Neuronal stem cell (in vitro differentiated cells): ENCODE measurements around the gene PLIN3.
"Not testable (repeated sequence)": the region's sequence is repeated elsewhere in the genome, so short reads cannot be mapped to it uniquely, and the experiment has no call there.

Experiments used
- DNase-seq: peaks from one replicate; pipeline ENCODE4 v3.0.0-alpha.2; 2013; ENCODE audit warnings: low spot score
- H2AFZ ChIP-seq: one replicate; pipeline ENCODE4 v1.6.1; 2013; ENCODE audit warnings: mild to moderate bottlenecking, low read length, inconsistent platforms
- H2AK5ac ChIP-seq: 2 replicates; pipeline ENCODE4 v1.6.1; 2013; ENCODE audit warnings: low read depth, mild to moderate bottlenecking, inconsistent platforms, low read length, moderate library complexity, mixed read lengths
- H2BK120ac ChIP-seq: 2 replicates; pipeline ENCODE4 v1.6.1; 2013; ENCODE audit warnings: low read depth, mild to moderate bottlenecking, inconsistent platforms, low read length, moderate library complexity, mixed read lengths
- H2BK12ac ChIP-seq: one replicate; pipeline ENCODE4 v1.6.1; 2013; ENCODE audit warnings: low read length, inconsistent platforms
- H2BK15ac ChIP-seq: 2 replicates; pipeline ENCODE4 v1.6.1; 2013; ENCODE audit warnings: mild to moderate bottlenecking, low read length, inconsistent platforms, mixed read lengths
- H2BK5ac ChIP-seq: one replicate; pipeline ENCODE4 v1.6.1; 2013; ENCODE audit warnings: inconsistent platforms, mild to moderate bottlenecking, low read length, moderate library complexity
- H3K14ac ChIP-seq: one replicate; pipeline ENCODE4 v1.6.1; 2013; ENCODE audit warnings: low read length, inconsistent platforms
- H3K18ac ChIP-seq: 2 replicates; pipeline ENCODE4 v1.6.1; 2013; ENCODE audit warnings: low read length, inconsistent platforms
- H3K23ac ChIP-seq: 2 replicates; pipeline ENCODE4 v1.6.1; 2013; ENCODE audit warnings: low read depth, mild to moderate bottlenecking, mixed read lengths, low read length, inconsistent platforms; ENCODE audit not compliant: poor library complexity
- H3K27ac ChIP-seq: replicated peaks from 3 replicates; pipeline ENCODE4 v1.5.1; 2013; ENCODE audit warnings: low read length, inconsistent platforms
- H3K27me3 ChIP-seq, 3 experiments: 2 replicates each; pipeline ENCODE4 v1.6.1; 2013; ENCODE audit warnings: low read length in 3 of 3, mild to moderate bottlenecking in 2 of 3, inconsistent platforms in 1 of 3, low read depth in 1 of 3, mixed read lengths in 1 of 3, moderate library complexity in 1 of 3; ENCODE audit not compliant: control insufficient read depth in 3 of 3, insufficient read depth in 3 of 3
- H3K36me3 ChIP-seq, 2 donors: replicated peaks in 1 of 2; 2 replicates each; pipeline ENCODE4 v1.6.1; 2013; ENCODE audit warnings: low read length in 2 of 2; ENCODE audit not compliant: control insufficient read depth in 2 of 2, insufficient read depth in 2 of 2
- H3K4ac ChIP-seq: 2 replicates; pipeline ENCODE4 v1.6.1; 2013; ENCODE audit warnings: inconsistent platforms, mild to moderate bottlenecking, low read length, moderate library complexity
- H3K4me1 ChIP-seq, 2 donors: 1 replicate in 1 of 2; 2 replicates in 1 of 2; pipeline ENCODE4 v1.6.1; 2013; ENCODE audit warnings: low read length in 2 of 2, low read depth in 1 of 2; ENCODE audit not compliant: control insufficient read depth in 2 of 2, insufficient read depth in 1 of 2
- H3K4me2 ChIP-seq: one replicate; pipeline ENCODE4 v1.6.1; 2013; ENCODE audit warnings: mild to moderate bottlenecking, low read length, inconsistent platforms; ENCODE audit not compliant: insufficient read depth, poor library complexity, severe bottlenecking
- H3K4me3 ChIP-seq, 2 donors: 2 replicates each; pipeline ENCODE4 v1.5.1; 2013; ENCODE audit warnings: low read length in 2 of 2, mild to moderate bottlenecking in 2 of 2, inconsistent platforms in 1 of 2, moderate library complexity in 1 of 2
- H3K79me1 ChIP-seq: one replicate; pipeline ENCODE4 v1.6.1; 2013; ENCODE audit warnings: low read depth, mild to moderate bottlenecking, inconsistent platforms, low read length, moderate library complexity
- H3K9ac ChIP-seq: one replicate; pipeline ENCODE4 v1.6.1; 2013; ENCODE audit warnings: mild to moderate bottlenecking, low read depth, low read length, inconsistent platforms; ENCODE audit not compliant: poor library complexity
- H3K9me3 ChIP-seq, 2 donors: replicated peaks in 1 of 2; 2 replicates each; pipeline versions ENCODE3 to v1.6.1; 2013; ENCODE audit warnings: low read length in 2 of 2, mild to moderate bottlenecking in 2 of 2, inconsistent platforms in 1 of 2, low read depth in 1 of 2, mixed read lengths in 1 of 2, moderate library complexity in 1 of 2; ENCODE audit not compliant: control insufficient read depth in 2 of 2, insufficient read depth in 1 of 2
- H4K8ac ChIP-seq: one replicate; pipeline ENCODE4 v1.6.1; 2013; ENCODE audit warnings: low read depth, mild to moderate bottlenecking, inconsistent platforms, low read length, moderate library complexity
- H4K91ac ChIP-seq: one replicate; pipeline ENCODE4 v1.6.1; 2013; ENCODE audit warnings: low read length, low read depth, mild to moderate bottlenecking, inconsistent platforms; ENCODE audit not compliant: poor library complexity
- WGBS, 2 donors: extraction: QIAGEN DNeasy Blood & Tissue Kit; methylation state at CpG; one replicate each; pipeline ENCODE4 v1.1.7; 2013; ENCODE audit warnings: missing lambda C conversion rate in 2 of 2, mixed read lengths in 1 of 2; ENCODE audit not compliant: insufficient read length in 2 of 2, insufficient replicate concordance in 1 of 2; ENCODE audit errors: extremely low coverage in 2 of 2; 5-methylcytosine and 5-hydroxymethylcytosine counted together

The PLIN3 gene

DNA sequence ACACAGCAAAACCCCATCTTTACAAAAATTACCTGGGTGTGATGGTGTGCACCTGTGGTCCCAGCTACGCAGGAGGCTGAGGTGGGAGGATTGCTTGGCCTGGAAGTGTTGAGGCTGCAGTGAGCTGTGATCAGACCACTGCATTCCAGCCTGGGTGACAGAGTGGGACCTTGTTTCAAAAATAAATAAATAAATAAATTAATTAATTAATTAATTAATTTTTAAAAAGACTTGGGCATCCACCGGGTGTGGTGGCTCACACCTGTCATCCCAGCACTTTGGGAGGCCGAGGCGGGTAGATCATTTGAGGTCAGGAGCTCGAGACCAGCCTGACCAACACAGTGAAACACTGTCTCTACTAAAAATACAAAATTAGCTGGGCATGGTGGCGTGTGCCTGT, 62.3 kb downstream of the PLIN3 start:
- H3K4me1 ChIP-seq, H3K9ac ChIP-seq: not testable (repeated sequence)

DNA sequence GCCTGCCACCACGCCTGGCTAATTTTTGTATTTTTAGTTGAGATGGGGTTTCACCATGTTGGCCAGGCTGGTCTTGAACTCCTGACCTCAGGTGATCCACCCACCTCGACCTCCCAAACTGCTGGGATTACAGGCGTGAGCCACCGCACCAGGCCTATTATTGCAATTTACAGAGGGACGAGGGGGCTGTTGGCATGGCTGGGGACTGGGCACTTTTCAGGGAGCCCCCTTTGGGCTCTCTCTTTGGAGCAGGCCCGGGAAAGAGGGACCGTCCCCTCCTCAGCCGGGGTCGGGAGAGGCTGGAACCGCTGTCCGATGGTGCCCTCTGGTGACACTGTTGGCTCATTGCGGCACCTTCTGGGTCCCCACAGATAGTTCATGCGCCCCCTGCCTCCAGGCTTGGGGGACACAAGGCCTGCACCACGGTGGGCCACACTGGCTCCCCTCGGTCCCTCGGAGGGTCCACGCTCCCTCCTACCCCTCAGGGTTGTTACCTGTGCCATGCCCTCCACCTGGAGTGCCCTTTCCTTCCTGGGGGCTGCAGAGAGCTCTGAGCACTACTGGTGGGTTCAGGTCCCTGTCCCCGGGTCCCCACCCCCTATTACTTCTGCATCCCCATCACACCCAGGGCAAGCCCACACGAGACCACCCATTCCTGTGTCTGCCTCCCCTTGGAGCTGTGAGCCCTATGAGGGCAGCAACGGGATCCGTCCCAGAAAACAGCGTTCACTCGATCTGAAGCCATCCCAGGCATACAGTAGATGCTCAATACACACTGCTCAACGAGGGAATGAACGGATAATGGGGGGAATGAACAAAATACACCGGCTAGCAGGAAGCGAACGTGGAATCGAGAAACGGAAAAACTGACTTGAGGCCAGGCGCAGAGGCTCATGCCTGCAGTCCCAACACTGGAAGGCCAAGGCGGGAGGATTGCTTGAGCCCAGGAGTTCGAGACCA, 63.5 kb downstream of the PLIN3 start:
- Histone ChIP-seq H3K27ac (no peak overlapping the region), H2AFZ (peak overlapping the region; percentile 50), H2BK5ac (no peak overlapping the region), H3K36me3 (no peaks in the 10 kb centered on the region), H3K4ac (no peak overlapping the region), H2BK15ac (peak overlapping the region; percentile 32), H4K91ac (no peak overlapping the region), H3K14ac (no peak overlapping the region), H3K4me1 (peaks cover 0 to 2% of the 10 kb centered on the region in 2 donors), H2BK120ac (no peak overlapping the region), H3K18ac (peak overlapping the region; percentile 83), H3K79me1 (no peaks in the 10 kb centered on the region), H2AK5ac (peak overlapping the region; percentile 93), H3K27me3 (no peaks in the 10 kb centered on the region), H3K9ac (no peak overlapping the region), H2BK12ac (peak overlapping the region; percentile 24), H4K8ac (no peak overlapping the region), H3K23ac (no peak overlapping the region), H3K4me3 (no peak overlapping the region), H3K9me3 (no peaks in the 10 kb centered on the region), H3K4me2 (no peak overlapping the region)
- peak; percentile 72 for DNase-seq
- no CpG with 5 or more reads among the region's 33 CpGs for WGBS, 2 donors

More for the DNA sequence above, 62.3 kb downstream of the PLIN3 start:
- not testable (repeated sequence) for H2BK12ac ChIP-seq, H3K79me1 ChIP-seq, H2BK5ac ChIP-seq, H2BK120ac ChIP-seq, H2AK5ac ChIP-seq, H3K4me3 ChIP-seq, H3K9me3 ChIP-seq, H3K27me3 ChIP-seq, H4K91ac ChIP-seq, H3K36me3 ChIP-seq, H3K18ac ChIP-seq, H3K27ac ChIP-seq, H3K4me2 ChIP-seq, H4K8ac ChIP-seq, H3K14ac ChIP-seq, H2AFZ ChIP-seq, DNase-seq, H2BK15ac ChIP-seq, H3K4ac ChIP-seq, H3K23ac ChIP-seq
- no CpG with 5 or more reads among the region's 6 CpGs for WGBS, 2 donors

DNA sequence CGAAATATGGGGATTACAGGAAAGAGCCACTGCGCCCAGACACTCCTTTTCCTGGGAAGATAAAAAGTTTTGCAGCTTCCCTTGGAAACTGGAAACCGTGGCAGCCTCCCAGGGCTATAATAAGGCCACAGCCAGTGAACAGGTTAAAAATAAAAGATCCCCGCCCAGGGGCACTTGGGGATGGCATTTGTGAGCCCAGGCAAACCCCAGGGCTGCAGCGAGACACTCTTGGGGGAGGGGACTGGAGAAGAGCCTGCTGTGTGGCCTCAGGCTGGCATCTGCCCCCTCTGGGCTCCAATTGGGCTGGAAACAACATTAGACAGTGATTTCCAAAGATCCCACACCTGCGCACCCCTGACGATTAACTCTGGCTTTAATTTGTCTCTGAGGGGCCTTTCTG, 64.8 kb downstream of the PLIN3 start:
- Histone ChIP-seq H3K79me1 (no peaks in the 10 kb centered on the region), H2AK5ac (peak overlapping the region; percentile 68), H3K9me3 (no peaks in the 10 kb centered on the region), H3K4me3 (no peak overlapping the region), H3K9ac (no peak overlapping the region), H3K36me3 (peaks cover 0 to 2% of the 10 kb centered on the region in 2 donors), H3K4ac (no peak overlapping the region), H3K14ac (no peak overlapping the region), H3K18ac (no peak overlapping the region), H3K4me1 (peaks cover 0 to 2% of the 10 kb centered on the region in 2 donors), H3K4me2 (no peak overlapping the region), H4K8ac (no peak overlapping the region), H3K27ac (no peak overlapping the region), H2BK12ac (no peak overlapping the region), H2AFZ (no peak overlapping the region), H2BK5ac (no peak overlapping the region), H2BK120ac (no peak overlapping the region), H3K23ac (no peak overlapping the region), H4K91ac (no peak overlapping the region), H3K27me3 (no peaks in the 10 kb centered on the region), H2BK15ac (no peak overlapping the region)
- DNase-seq, result no peak
- no CpG with 5 or more reads among the region's 7 CpGs for WGBS, 2 donors

DNA sequence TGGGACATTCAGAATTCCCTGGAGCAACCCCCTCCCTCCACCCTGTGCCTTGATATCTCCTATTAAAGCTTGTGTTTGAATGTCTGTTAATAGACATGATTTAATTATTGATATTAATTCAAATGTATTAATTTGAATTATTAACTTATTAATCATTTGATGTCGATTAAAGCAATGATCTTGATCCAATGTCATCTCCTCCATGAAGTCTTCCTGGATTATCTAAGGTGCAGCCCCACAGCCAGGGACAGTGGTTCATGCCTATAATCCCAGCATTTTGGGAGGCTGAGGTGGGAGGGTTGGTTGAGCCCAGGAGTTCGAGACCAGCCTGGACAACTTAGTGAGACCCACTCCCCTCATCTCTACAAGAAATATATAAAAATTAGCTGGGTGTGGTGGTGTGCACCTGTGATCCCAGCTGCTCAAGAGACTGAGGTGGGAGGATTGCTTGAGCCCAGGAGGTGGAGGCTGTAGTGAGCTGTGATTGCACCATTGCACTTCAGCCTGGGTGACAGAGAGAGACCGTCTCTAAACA, 66.3 kb downstream of the PLIN3 start:
- Histone ChIP-seq H2BK120ac (no peak overlapping the region), H3K4me1 (no peaks in the 10 kb centered on the region), H2AFZ (no peak overlapping the region), H3K23ac (no peak overlapping the region), H4K91ac (no peak overlapping the region), H3K4me3 (no peak overlapping the region), H2BK15ac (no peak overlapping the region), H3K27ac (no peak overlapping the region), H3K18ac (no peak overlapping the region), H3K4ac (no peak overlapping the region), H3K27me3 (no peaks in the 10 kb centered on the region), H3K36me3 (peaks cover 4 to 12% of the 10 kb centered on the region in 2 donors), H2BK5ac (no peak overlapping the region), H3K4me2 (no peak overlapping the region), H4K8ac (no peak overlapping the region), H2AK5ac (no peak overlapping the region), H3K14ac (no peak overlapping the region), H3K9ac (no peak overlapping the region), H3K79me1 (no peaks in the 10 kb centered on the region), H3K9me3 (peaks cover 0 to 2% of the 10 kb centered on the region in 2 donors), H2BK12ac (no peak overlapping the region)
- no CpG with 5 or more reads among the region's 3 CpGs for WGBS, 2 donors
- no peak for DNase-seq
